CD4-positive, CD25-positive, alpha-beta regulatory T cell (primary cell): ENCODE data around the gene ACAD10. TPM values are rescaled to one million over a fixed set of nuclear protein-coding genes. Genes with fewer than 3 reads are reported as not detected.

Experiments used
- ATAC-seq, 2 donors: fragments of 150-1000 bp; cut with Tn5 transposase; one replicate each; pipeline ENCODE4 v1.10.0; 2021; ENCODE audit warnings: low read depth in 2 of 2, moderate number of reproducible peaks in 2 of 2, moderate library complexity in 1 of 2
- DNase-seq, 3 donors: peaks; one replicate each; pipeline versions ENCODE4 v3.0.0 to v3.0.0-alpha.2; 2012 to 2022; ENCODE audit warnings: mixed read lengths in 1 of 3
- H3K27ac ChIP-seq: one replicate; pipeline ENCODE4 v1.7.0; 2013; ENCODE audit warnings: mild to moderate bottlenecking, low read length; ENCODE audit not compliant: insufficient read depth, poor library complexity, severe bottlenecking
- H3K27me3 ChIP-seq: one replicate; pipeline ENCODE4 v1.7.0; 2013; ENCODE audit warnings: low read length; ENCODE audit not compliant: control insufficient read depth, insufficient read depth
- H3K36me3 ChIP-seq: one replicate; pipeline ENCODE4 v1.7.0; 2013; ENCODE audit warnings: mild to moderate bottlenecking, low read length, moderate library complexity; ENCODE audit not compliant: control insufficient read depth, insufficient read depth
- H3K4me1 ChIP-seq: 2 replicates; pipeline ENCODE4 v1.7.0; 2013; ENCODE audit warnings: mild to moderate bottlenecking, low read length; ENCODE audit not compliant: insufficient read depth, control insufficient read depth, poor library complexity, severe bottlenecking
- H3K4me3 ChIP-seq: one replicate; pipeline ENCODE4 v1.7.0; 2013; ENCODE audit warnings: low read depth, mild to moderate bottlenecking, low read length, moderate library complexity
- H3K9me3 ChIP-seq, 2 experiments: 1 replicate in 1 of 2; 2 replicates in 1 of 2; pipeline ENCODE4 v1.7.0; 2013; ENCODE audit warnings: low read length in 2 of 2, mild to moderate bottlenecking in 1 of 2, moderate library complexity in 1 of 2; ENCODE audit not compliant: control insufficient read depth in 2 of 2
- H3K27ac Mint-ChIP-seq, 3 donors: one replicate each; pipeline ENCODE4 v1.8.0; 2020 to 2022; ENCODE audit warnings: mild to moderate bottlenecking in 3 of 3, mixed read lengths in 3 of 3, moderate library complexity in 2 of 3
- H3K27me3 Mint-ChIP-seq: one replicate; pipeline ENCODE4 v1.8.0; 2022; ENCODE audit warnings: mild to moderate bottlenecking, mixed read lengths
- H3K36me3 Mint-ChIP-seq: one replicate; pipeline ENCODE4 v1.8.0; 2020; ENCODE audit warnings: mixed read lengths
- H3K4me1 Mint-ChIP-seq, 4 donors: one replicate each; pipeline ENCODE4 v1.8.0; 2020 to 2022; ENCODE audit warnings: mixed read lengths in 4 of 4, mild to moderate bottlenecking in 1 of 4
- H3K4me3 Mint-ChIP-seq, 4 donors: one replicate each; pipeline ENCODE4 v1.8.0; 2020 to 2022; ENCODE audit warnings: mild to moderate bottlenecking in 4 of 4, mixed read lengths in 4 of 4, moderate library complexity in 3 of 4
- H3K9me3 Mint-ChIP-seq, 7 donors: one replicate each; pipeline ENCODE4 v1.8.0; 2020 to 2022; ENCODE audit warnings: mixed read lengths in 7 of 7, mild to moderate bottlenecking in 3 of 7, moderate library complexity in 2 of 7
- polyA plus RNA-seq, 4 donors: library from polyadenylated mRNA; unstranded; fragments of 300-500 nt; fragmentation: Illumina TruSeq; gene quantifications; one replicate each; pipeline ENCODE4 v1.2.3, GENCODE V29; 2021
- total RNA-seq: library from RNA; stranded (reverse); gene quantifications from one replicate; pipeline ENCODE4 v1.2.3, GENCODE V29; 2022

Gene ACAD10
- total and polyA plus RNA-seq, 5 donors from 2014 or later: 6.9 to 27.6 (median 10.8) TPM

DNA sequence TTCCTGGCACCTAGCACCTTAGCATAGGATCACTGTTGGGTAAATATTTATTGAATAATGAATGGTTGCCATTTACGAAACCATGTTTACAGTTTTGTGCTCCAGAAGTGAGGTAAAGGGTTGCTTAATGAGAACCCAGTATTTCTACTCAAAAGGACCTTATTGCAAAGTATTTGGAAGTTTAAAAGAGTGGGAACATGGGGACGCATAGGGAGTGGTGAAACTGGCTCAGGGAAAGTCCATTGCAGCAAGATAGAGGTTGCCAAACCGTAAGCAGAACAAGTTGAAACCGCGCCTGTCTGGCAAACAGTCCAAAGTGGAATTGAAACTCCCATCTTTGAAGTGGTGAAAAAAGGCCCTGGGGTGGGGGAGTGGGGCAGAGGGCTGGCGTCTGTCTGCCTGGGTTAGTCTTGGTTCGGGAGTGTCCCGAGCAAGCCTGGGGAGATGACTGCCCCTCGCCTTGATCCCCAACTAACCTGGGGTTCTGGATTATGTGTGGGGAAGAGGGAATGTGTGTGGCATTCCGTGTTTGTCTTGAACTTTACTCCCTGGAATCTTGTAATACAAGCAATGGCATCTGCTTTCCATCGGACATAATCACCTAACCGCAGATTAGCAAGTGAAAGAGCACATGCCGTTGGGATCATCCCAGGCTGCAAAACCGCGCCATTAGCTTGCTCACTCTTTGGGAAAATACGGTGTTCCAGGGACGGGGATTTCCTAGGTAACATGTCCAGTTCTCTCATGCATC, 88.1 kb downstream of the ACAD10 start:
- no peaks in the 10 kb centered on the region for H3K27me3 ChIP-seq
- Mint-ChIP-seq H3K27me3 (peaks cover 23% of the 10 kb centered on the region), H3K4me1 (peaks cover 0 to 1% (median 0%) of the 10 kb centered on the region in 4 donors), H3K4me3 (no peak overlapping the region), H3K36me3 (no peaks in the 10 kb centered on the region), H3K27ac (no peak overlapping the region), H3K9me3 (no peaks in the 10 kb centered on the region)
- no peaks in the 10 kb centered on the region for H3K9me3 ChIP-seq
- no peaks in the 10 kb centered on the region for H3K36me3 ChIP-seq
- H3K4me3 ChIP-seq: no peak overlapping the region
- ATAC-seq (no peak), DNase-seq (no peak)
- H3K27ac ChIP-seq: no peak overlapping the region
- H3K4me1 ChIP-seq: no peaks in the 10 kb centered on the region

DNA sequence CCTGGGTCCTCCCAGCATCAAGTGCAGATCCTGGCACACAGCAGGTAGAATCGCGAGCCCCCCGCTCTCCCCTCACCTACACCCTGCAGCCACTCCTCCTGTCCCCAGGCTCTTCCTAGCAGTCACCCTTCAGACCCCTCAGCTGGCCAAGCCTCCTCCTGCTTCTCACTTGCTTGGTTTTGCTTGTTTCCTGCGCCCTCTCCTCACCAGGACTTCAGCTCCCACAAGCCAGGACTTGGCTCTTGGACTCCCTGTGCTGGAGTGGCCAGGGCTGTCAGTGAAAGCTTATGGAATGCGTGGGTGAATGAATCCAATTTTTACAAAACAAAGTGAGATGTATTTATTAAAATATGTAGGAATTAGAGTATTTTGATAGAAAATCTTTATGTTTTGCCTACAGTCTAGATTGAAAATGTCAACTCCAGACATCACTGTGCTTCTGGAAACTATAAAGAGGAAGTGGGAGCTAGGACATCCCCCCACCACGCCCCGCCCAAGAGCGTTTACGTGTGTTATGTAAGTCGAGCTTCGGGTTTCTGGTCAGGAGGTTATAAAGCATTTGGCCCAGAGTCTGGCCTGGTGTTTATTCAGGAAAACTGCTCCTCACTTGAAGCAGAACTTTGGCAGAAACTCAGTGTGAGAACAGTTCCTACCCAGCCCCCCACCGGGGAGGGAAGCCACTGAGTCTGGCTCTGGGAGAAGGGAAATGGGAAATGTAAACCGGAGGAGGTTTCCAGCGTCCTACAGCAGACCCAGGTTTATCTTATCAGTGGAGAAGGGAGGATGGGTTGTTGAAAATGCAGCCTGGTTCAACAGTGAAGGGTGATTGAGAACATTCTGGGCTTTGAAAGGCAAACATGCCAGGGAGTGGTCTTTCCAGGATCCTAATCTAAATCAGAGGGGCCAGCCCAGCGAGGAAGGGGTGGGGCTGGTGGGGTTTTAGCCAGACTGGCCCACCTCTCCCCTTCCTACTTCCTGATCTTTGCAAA, 89.6 kb downstream of the ACAD10 start:
- DNase-seq (peak in 1 of 3 donors; percentile 17), ATAC-seq (no peak)
- Mint-ChIP-seq H3K9me3 (no peaks in the 10 kb centered on the region), H3K27ac (peak overlapping the region in 1 of 3 donors; percentile 4), H3K36me3 (no peaks in the 10 kb centered on the region), H3K27me3 (peaks cover 15% of the 10 kb centered on the region), H3K4me3 (no peak overlapping the region), H3K4me1 (peaks cover 0 to 1% (median 0%) of the 10 kb centered on the region in 4 donors)
- H3K4me3 ChIP-seq: no peak overlapping the region
- no peaks in the 10 kb centered on the region for H3K36me3 ChIP-seq
- no peaks in the 10 kb centered on the region for H3K27me3 ChIP-seq
- H3K27ac ChIP-seq: no peak overlapping the region
- no peaks in the 10 kb centered on the region for H3K4me1 ChIP-seq
- no peaks in the 10 kb centered on the region for H3K9me3 ChIP-seq

DNA sequence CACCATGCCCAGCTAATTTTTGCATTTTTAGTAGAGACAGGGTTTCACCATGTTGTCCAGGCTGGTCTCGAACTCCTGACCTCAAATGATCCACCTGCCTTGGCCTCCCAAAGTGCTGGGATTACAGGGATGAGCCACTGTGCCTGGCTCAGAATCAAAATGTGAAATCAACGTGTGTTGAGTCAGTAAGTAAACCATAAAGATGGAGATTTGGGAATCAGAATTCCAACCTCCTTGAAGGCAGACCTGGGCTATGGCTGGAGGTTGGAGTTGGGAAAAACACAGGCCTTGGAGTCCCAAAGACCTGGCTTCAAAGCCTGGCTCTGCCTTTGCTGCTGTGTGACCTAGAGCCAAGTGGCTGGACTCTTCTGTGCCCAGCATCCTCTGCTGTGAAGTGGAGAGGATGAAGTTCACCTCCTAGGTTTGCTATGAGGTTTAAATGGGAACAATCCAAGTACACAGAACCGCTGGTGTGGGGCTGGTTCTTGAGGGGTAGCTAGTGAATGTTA, 91.0 kb downstream of the ACAD10 start:
- H3K36me3 ChIP-seq: no peaks in the 10 kb centered on the region
- ATAC-seq (no peak), DNase-seq (no peak)
- H3K27me3 ChIP-seq: no peaks in the 10 kb centered on the region
- Mint-ChIP-seq H3K27me3 (peaks cover 15% of the 10 kb centered on the region), H3K27ac (no peak overlapping the region), H3K4me3 (no peak overlapping the region), H3K9me3 (no peaks in the 10 kb centered on the region), H3K4me1 (no peaks in the 10 kb centered on the region), H3K36me3 (no peaks in the 10 kb centered on the region)
- H3K4me3 ChIP-seq: no peak overlapping the region
- H3K9me3 ChIP-seq: no peaks in the 10 kb centered on the region
- no peaks in the 10 kb centered on the region for H3K4me1 ChIP-seq
- no peak overlapping the region for H3K27ac ChIP-seq

DNA sequence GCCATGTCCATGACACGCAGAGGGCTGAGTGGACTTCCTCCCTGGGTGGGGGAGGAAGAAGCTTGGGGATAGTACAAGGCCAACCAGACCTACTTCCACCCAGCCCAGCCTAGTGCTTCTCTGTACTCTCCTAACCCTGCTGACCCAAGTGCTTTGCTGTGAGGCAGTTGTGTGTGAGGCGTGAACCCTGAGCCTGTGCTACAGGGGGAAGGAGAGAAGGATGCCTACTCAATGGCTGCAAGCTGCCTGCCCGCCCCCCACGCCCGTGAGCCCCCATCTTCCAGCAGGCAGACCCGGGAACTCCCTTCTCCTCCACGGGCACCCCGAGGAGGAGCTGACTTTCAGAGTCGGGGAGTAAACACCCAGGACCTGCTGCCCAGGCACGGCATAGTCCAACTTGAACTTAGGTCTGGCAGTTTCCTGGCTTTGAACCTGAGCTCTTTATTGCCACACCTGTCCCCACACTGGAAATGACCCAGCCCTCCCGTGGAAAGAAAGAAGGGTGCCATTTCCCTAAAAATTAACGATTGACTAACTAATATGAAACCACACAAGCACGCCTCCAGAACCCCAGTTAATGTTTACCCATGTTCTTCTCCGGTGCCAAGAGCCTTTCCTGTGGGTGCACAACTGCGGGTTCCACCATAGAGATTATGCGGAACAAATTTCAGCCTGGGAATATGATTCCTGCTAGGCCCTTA, 91.6 kb downstream of the ACAD10 start:
- Mint-ChIP-seq H3K27ac (no peak overlapping the region), H3K36me3 (no peaks in the 10 kb centered on the region), H3K27me3 (peaks cover 15% of the 10 kb centered on the region), H3K9me3 (no peaks in the 10 kb centered on the region), H3K4me1 (no peaks in the 10 kb centered on the region), H3K4me3 (no peak overlapping the region)
- no peak for DNase-seq
- Histone ChIP-seq H3K9me3 (no peaks in the 10 kb centered on the region), H3K36me3 (no peaks in the 10 kb centered on the region), H3K4me3 (no peak overlapping the region), H3K27me3 (no peaks in the 10 kb centered on the region), H3K4me1 (no peaks in the 10 kb centered on the region), H3K27ac (no peak overlapping the region)
- peak in 1 of 2 donors; percentile 20 for ATAC-seq

DNA sequence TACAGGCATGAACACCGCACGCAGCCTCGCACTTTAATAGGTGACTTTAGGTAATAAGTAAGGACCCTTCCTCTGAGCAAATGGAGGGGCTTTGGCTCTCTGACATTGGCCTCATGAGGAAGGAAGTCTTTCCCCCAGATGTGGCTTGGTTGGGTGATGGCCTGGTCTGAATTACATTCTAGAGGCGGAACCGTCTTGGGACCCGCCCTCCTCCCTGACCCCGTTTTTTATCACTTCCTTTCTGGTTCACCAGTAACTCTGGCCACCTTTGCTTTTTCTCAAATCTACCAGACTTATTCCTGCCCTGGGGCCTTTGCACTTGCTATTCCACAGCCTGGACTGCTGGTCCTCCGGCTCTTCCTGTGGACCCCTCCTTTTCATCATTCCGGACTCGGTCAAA, 94.3 kb downstream of the ACAD10 start:
- peaks cover 3% of the 10 kb centered on the region for H3K36me3 Mint-ChIP-seq

DNA sequence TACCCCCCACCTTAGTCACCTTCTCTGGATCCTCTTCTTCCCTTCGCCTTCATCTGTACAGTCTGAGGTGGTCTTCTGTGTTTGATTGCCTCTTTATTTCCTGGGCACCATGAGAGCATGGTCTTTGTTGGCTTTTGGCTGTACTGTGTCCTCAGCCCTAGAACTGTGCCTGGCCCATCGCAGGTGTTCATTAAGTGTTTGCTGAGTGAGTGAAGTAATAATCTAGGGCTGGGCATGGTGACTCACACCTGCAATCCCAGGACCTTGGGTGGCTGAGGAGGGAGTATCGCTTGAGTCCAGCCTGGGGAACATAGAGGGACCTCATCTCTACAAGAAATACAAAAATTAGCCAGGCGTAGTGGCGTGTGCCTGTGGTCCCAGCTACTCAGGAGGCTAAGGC, 94.8 kb downstream of the ACAD10 start:
- Histone ChIP-seq H3K27me3 (no peaks in the 10 kb centered on the region), H3K4me1 (no peaks in the 10 kb centered on the region), H3K4me3 (no peak overlapping the region), H3K9me3 (no peaks in the 10 kb centered on the region), H3K27ac (no peak overlapping the region), H3K36me3 (no peaks in the 10 kb centered on the region)
- no peak overlapping the region for H3K27ac Mint-ChIP-seq
- ATAC-seq (no peak), DNase-seq (no peak)
- H3K4me3 Mint-ChIP-seq: peak overlapping the region in 1 of 4 donors; percentile 54
- no peaks in the 10 kb centered on the region for H3K9me3 Mint-ChIP-seq
- peaks cover 9% of the 10 kb centered on the region for H3K27me3 Mint-ChIP-seq
- H3K4me1 Mint-ChIP-seq: no peaks in the 10 kb centered on the region
- H3K36me3 Mint-ChIP-seq: peaks cover 3% of the 10 kb centered on the region

More for the DNA sequence above, 94.3 kb downstream of the ACAD10 start:
- Histone ChIP-seq H3K27me3 (no peaks in the 10 kb centered on the region), H3K4me3 (no peak overlapping the region), H3K27ac (no peak overlapping the region), H3K9me3 (no peaks in the 10 kb centered on the region), H3K4me1 (no peaks in the 10 kb centered on the region), H3K36me3 (no peaks in the 10 kb centered on the region)
- H3K9me3 Mint-ChIP-seq: no peaks in the 10 kb centered on the region
- H3K4me1 Mint-ChIP-seq: no peaks in the 10 kb centered on the region
- no peak for DNase-seq
- H3K4me3 Mint-ChIP-seq: peak overlapping the region in 1 of 4 donors; percentile 54
- no peak overlapping the region for H3K27ac Mint-ChIP-seq
- no peak for ATAC-seq
- peaks cover 14% of the 10 kb centered on the region for H3K27me3 Mint-ChIP-seq

DNA sequence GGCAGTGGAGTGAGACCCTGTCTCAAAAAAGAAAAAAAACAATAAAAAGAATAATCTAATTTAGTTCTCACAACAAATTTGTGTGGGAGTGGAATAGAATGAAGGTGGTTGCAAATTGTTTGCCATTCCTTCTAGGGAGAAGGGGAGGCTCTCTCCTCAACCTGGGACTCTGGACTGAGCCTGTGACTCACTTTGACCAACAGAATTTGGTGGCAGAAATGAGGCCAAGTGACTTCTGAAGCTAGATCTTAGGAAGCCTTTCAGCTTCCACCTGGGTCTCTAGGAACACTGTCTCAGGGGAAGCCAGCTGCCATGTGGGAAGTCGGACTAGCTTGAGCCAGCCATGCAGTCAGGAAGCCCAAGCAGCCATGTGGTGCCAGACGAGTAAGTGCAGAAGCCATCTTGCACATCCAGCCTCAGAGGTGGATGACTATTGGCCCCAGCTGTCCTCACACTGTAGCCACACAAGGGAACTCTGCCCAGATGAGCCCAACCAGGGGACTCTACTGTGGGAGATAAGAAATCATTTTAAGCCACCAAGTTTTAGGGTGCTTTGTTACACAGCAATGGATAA, 95.3 kb downstream of the ACAD10 start:
- no peak overlapping the region for H3K4me3 Mint-ChIP-seq
- H3K27me3 ChIP-seq: no peaks in the 10 kb centered on the region
- H3K4me3 ChIP-seq: no peak overlapping the region
- peaks cover 4% of the 10 kb centered on the region for H3K27me3 Mint-ChIP-seq
- H3K4me1 ChIP-seq: no peaks in the 10 kb centered on the region
- no peaks in the 10 kb centered on the region for H3K4me1 Mint-ChIP-seq
- no peaks in the 10 kb centered on the region for H3K9me3 Mint-ChIP-seq
- H3K36me3 Mint-ChIP-seq: peaks cover 3% of the 10 kb centered on the region
- no peak overlapping the region for H3K27ac ChIP-seq
- DNase-seq (no peak), ATAC-seq (no peak)
- no peak overlapping the region for H3K27ac Mint-ChIP-seq
- H3K36me3 ChIP-seq: no peaks in the 10 kb centered on the region
- H3K9me3 ChIP-seq: no peaks in the 10 kb centered on the region
